Nephron progenitor cell (in vitro differentiated cells): ENCODE results near the gene PTGIR.

Experiments
- DNase-seq: peaks from one replicate; pipeline ENCODE4 v3.0.0; 2021
- H3K27ac Mint-ChIP-seq: 2 replicates; pipeline ENCODE4 v1.8.0; 2021; ENCODE audit warnings: mild to moderate bottlenecking, moderate library complexity, mixed read lengths
- H3K27me3 Mint-ChIP-seq: 2 replicates; pipeline ENCODE4 v1.8.0; 2021; ENCODE audit warnings: mild to moderate bottlenecking, low read depth, mixed read lengths; ENCODE audit not compliant: poor library complexity
- H3K36me3 Mint-ChIP-seq: 2 replicates; pipeline ENCODE4 v1.8.0; 2021; ENCODE audit warnings: low read depth, mixed read lengths
- H3K4me1 Mint-ChIP-seq: 2 replicates; pipeline ENCODE4 v1.8.0; 2021; ENCODE audit warnings: mixed read lengths
- H3K4me3 Mint-ChIP-seq: 2 replicates; pipeline ENCODE4 v1.8.0; 2021; ENCODE audit warnings: mild to moderate bottlenecking, moderate library complexity, mixed read lengths
- H3K9me3 Mint-ChIP-seq: 2 replicates; pipeline ENCODE4 v1.8.0; 2021; ENCODE audit warnings: mild to moderate bottlenecking, moderate library complexity, mixed read lengths
- CTCF ChIP-seq: fragments of 200-600 bp; sonication (generic); IDR thresholded peaks from 2 replicates; pipeline ENCODE4 v1.5.0; 2021; ENCODE audit warnings: antibody characterized with exemption

PTGIR gene

DNA sequence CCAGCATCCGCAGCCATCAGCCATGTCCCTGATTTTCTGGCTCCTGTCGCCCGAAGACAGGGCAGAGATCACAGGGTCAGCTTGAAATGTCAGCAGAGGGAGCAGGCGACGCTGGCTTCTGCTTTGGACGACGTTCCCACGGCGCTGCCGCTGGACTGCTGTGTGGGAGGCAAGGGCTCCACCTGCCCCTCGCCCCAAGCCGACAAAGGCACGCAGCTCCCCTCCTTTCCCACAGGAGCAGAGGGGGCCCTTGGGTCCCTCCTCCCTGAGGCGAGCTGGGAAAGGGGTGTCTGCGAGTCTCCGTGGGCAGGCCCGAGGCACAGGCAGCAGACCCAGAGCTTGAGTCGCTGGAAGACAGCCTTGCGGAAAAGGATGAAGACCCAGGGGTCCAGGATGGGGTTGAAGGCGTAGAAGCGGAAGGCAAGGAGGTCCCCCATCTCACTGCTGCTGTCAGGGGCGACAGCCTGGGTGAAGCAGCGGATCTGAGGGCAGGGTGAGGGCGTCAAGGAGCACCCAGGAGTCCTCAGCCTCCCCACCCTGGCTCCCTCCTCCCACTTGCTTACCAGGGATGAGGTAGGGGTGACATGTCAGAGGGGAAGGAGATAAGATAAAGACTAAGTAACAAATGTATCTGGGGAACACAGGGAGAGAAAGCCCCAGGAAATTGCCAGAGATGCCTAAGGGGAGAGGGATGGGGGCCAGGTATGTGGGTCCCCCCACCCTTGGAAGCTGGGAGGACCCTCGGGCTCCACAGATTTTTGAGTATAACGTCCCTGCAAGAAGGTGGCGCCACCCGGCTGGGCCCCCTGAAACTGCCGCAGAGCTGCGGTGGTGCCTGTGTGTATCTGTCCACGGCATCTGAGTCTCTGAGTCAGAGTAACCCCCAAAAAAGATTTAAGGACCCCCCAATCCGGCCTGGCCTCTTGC, 3.4 kb downstream of the PTGIR start:
- TF ChIP-seq CTCF = no peak
- H3K4me1 Mint-ChIP-seq = peaks cover 55% of the 10 kb centered on the region
- no peaks in the 10 kb centered on the region for H3K9me3 Mint-ChIP-seq
- H3K36me3 Mint-ChIP-seq = no peaks in the 10 kb centered on the region
- H3K27me3 Mint-ChIP-seq = peaks cover 9% of the 10 kb centered on the region
- peak; percentile 54 for DNase-seq
- peak overlapping the region; percentile 50 for H3K4me3 Mint-ChIP-seq
- H3K27ac Mint-ChIP-seq = peak overlapping the region; percentile 91

GRCh38 chr19:46620716-46621115, 4.2 kb downstream of the PTGIR start:
- Mint-ChIP-seq H3K36me3 (no peaks in the 10 kb centered on the region), H3K4me3 (peak overlapping the region; percentile 50), H3K4me1 (peaks cover 55% of the 10 kb centered on the region), H3K27me3 (peaks cover 9% of the 10 kb centered on the region), H3K9me3 (no peaks in the 10 kb centered on the region), H3K27ac (peak overlapping the region; percentile 91)
- DNase-seq = no peak
- no peak for TF ChIP-seq CTCF

GRCh38 chr19:46620267-46620666, 4.6 kb downstream of the PTGIR start:
- no peaks in the 10 kb centered on the region for H3K9me3 Mint-ChIP-seq
- TF ChIP-seq CTCF = no peak
- no peak overlapping the region for H3K27ac Mint-ChIP-seq
- peaks cover 9% of the 10 kb centered on the region for H3K27me3 Mint-ChIP-seq
- peaks cover 53% of the 10 kb centered on the region for H3K4me1 Mint-ChIP-seq
- H3K4me3 Mint-ChIP-seq = no peak overlapping the region
- DNase-seq = no peak
- no peaks in the 10 kb centered on the region for H3K36me3 Mint-ChIP-seq

DNA sequence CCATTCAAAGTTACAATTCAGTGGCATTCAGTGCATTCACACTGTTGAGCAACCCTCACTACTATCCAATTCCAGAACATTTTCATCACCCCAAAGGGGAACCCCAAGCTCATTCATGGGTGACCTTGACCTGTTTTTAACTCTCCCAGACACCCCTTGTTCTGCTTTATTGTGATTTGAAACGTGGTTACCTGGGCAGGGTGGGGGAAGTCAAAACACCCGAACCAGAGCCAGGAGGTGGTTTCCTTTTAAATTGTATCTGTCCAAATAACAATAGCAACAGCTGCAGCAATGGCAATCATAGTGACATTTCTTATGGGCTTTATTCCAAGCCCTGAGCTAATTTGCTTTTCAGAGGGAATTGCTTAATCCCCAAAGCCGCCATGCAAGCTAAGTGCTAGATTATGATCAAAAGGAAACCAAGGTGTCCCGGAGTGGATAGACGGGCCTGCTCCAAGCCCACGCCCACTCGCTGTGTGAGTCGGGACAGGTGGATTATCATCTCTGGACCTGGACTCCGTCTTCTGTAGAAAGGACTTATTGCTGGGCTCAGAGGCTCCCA, 6.1 kb downstream of the PTGIR start:
- TF ChIP-seq CTCF = no peak
- DNase-seq = no peak
- Mint-ChIP-seq H3K9me3 (no peaks in the 10 kb centered on the region), H3K36me3 (no peaks in the 10 kb centered on the region), H3K27ac (no peak overlapping the region), H3K4me1 (peaks cover 48% of the 10 kb centered on the region), H3K4me3 (no peak overlapping the region), H3K27me3 (peaks cover 3% of the 10 kb centered on the region)

DNA sequence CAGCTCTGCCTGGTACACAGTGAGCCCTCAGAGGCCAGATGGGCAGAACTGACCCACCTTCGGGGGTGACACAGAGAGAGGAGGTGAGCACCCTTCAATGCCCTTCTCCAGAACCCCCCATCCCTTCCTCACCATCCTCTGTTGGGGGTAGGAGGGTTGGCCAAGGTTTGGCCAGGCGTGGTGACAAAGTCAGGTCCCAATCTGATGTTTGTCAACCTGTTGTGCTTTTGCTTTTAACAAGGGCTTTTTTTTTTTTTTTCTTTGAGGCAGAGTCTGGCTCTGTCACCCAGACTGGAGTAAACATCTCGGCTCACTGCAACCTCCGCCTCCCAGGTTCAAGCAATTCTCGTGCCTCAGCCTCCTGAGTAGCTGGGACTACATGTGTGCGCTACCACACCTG, 7.3 kb downstream of the PTGIR start:
- no peak for DNase-seq
- H3K9me3 Mint-ChIP-seq = no peaks in the 10 kb centered on the region
- H3K4me3 Mint-ChIP-seq = no peak overlapping the region
- peaks cover 48% of the 10 kb centered on the region for H3K4me1 Mint-ChIP-seq
- TF ChIP-seq CTCF = no peak
- no peak overlapping the region for H3K27ac Mint-ChIP-seq
- H3K36me3 Mint-ChIP-seq = no peaks in the 10 kb centered on the region
- H3K27me3 Mint-ChIP-seq = peaks cover 3% of the 10 kb centered on the region
